Hypothalamus (tissue), 51 donors: ENCODE measurements around the gene GPR32.
"Not testable (repeated sequence)": the region's sequence is repeated elsewhere in the genome, so short reads cannot be mapped to it uniquely, and the experiment has no call there.

Source experiments
- DNase-seq, 51 donors: peaks; one replicate each; lab custom pipeline; 2025; lab: John Stamatoyannopoulos, UW

GPR32 gene

GRCh38 chr19:50745221-50745620, 25.0 kb upstream of the GPR32 start:
- no peak for DNase-seq

- DNase-seq, result not testable (repeated sequence)
These were observed 23.1 kb upstream of the GPR32 start for GRCh38 chr19:50747141-50747540.

GRCh38 chr19:50749490-50749889, 20.8 kb upstream of the GPR32 start:
- no peak for DNase-seq

- DNase-seq, result no peak
These were observed 20.3 kb upstream of the GPR32 start for GRCh38 chr19:50750010-50750409.

GRCh38 chr19:50753879-50754278, 16.4 kb upstream of the GPR32 start:
- DNase-seq, result no peak

GRCh38 chr19:50756244-50756643, 14.0 kb upstream of the GPR32 start:
- DNase-seq, result not testable (repeated sequence)

- not testable (repeated sequence) for DNase-seq
These were observed 12.6 kb upstream of the GPR32 start for GRCh38 chr19:50757624-50758023.

GRCh38 chr19:50759076-50759475, 11.2 kb upstream of the GPR32 start:
- not testable (repeated sequence) for DNase-seq

- DNase-seq, result no peak
These were observed 10.4 kb upstream of the GPR32 start for GRCh38 chr19:50759886-50760285.

GRCh38 chr19:50761501-50761900, 8.8 kb upstream of the GPR32 start:
- not testable (repeated sequence) for DNase-seq

- not testable (repeated sequence) for DNase-seq
These were observed 6.7 kb upstream of the GPR32 start for GRCh38 chr19:50763521-50763920.

- no peak for DNase-seq
These were observed 5.9 kb upstream of the GPR32 start for GRCh38 chr19:50764409-50764808.

GRCh38 chr19:50766746-50767145, 3.5 kb upstream of the GPR32 start:
- DNase-seq, result not testable (repeated sequence)

- not testable (repeated sequence) for DNase-seq
These were observed 3.0 kb upstream of the GPR32 start for GRCh38 chr19:50767263-50767662.

GRCh38 chr19:50768277-50768676, 2.0 kb upstream of the GPR32 start:
- DNase-seq, result no peak

GRCh38 chr19:50770888-50771287, 624 bp downstream of the GPR32 start:
- DNase-seq, result no peak

GRCh38 chr19:50772476-50772875, 2.2 kb downstream of the GPR32 start:
- no peak for DNase-seq

- not testable (repeated sequence) for DNase-seq
These were observed 2.6 kb downstream of the GPR32 start for GRCh38 chr19:50772912-50773311.

GRCh38 chr19:50773454-50773853, 3.2 kb downstream of the GPR32 start:
- not testable (repeated sequence) for DNase-seq

GRCh38 chr19:50776131-50776530, 5.9 kb downstream of the GPR32 start:
- no peak for DNase-seq

- DNase-seq, result no peak
These were observed 7.0 kb downstream of the GPR32 start for GRCh38 chr19:50777261-50777660.

GRCh38 chr19:50777830-50778303, 7.6 kb downstream of the GPR32 start:
- peak in 3 of 51 donors; percentile 20 to 30 (median 29) for DNase-seq

- DNase-seq, result no peak
These were observed 8.7 kb downstream of the GPR32 start for GRCh38 chr19:50778906-50779430.
